GM21786 (cell line): ENCODE measurements around the gene JPH3.

ENCODE experiments used
- ATAC-seq: cut with Tn5 transposase; IDR thresholded peaks from one replicate; pipeline ENCODE4 v1.9.1; 2021; ENCODE audit not compliant: unreplicated experiment

Gene JPH3

GRCh38 chr16:87648698-87649487 is 46.6 kb downstream of the JPH3 start:
- ATAC-seq = no peak

DNA sequence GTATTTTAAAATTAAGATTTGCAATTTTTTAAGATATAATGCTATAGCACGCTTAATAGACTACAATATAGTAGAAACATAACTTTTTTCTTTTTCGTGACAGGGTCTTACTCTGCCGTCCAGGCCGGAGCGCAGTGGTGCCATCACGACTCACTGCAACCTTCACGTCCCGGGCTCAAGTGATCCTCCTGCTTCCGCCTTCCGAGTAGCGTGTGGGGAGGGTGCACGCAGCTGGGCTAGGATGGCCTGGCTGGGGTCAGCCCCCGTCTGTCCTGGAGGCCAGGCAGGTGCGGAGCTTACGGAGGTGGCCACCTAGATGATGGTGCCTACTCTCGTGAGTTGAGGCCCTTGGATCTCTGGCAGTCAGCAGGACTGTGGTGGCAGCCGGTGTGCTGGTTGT is 50.1 kb downstream of the JPH3 start:
- ATAC-seq = no peak

DNA sequence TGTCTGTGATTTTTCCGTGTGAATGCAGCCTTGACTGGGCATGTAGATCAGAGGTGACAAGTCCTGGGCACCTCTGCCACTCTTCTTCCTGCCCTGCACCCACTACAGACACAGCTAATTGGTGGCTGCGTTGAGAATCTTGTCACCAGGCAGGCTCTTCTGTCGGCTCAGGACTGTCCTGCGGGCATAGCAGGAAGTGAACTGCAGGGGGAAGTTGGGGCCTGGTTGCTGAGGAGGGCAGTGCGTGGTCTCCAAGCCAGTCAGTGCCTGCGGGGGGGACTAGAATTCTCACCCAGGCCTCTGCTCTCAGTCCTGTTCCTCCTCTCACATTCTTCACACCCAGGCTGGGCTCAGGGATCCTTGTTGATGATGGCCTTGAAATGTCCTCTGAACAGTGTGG is 50.5 kb downstream of the JPH3 start:
- ATAC-seq = no peak

DNA sequence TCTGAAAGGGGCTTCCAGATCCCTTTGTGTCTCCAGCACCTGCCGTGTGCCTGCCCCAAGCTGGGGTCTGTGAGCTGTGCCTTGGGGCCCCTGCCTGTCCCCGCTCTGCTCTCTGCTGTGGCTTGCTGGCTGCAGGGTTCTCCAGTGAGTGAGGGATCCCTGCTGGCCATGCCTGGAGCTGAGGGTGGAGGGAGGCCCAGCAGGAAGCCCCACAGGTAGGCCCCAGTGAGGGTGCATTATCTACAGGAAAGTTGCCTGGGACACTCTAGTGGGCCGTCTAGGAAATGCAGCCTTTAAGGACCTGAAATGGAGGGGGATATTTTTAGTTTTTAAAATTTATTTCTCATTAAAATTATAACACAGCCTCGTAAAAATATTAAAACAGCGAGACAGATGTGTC is 50.9 kb downstream of the JPH3 start:
- no peak for ATAC-seq

DNA sequence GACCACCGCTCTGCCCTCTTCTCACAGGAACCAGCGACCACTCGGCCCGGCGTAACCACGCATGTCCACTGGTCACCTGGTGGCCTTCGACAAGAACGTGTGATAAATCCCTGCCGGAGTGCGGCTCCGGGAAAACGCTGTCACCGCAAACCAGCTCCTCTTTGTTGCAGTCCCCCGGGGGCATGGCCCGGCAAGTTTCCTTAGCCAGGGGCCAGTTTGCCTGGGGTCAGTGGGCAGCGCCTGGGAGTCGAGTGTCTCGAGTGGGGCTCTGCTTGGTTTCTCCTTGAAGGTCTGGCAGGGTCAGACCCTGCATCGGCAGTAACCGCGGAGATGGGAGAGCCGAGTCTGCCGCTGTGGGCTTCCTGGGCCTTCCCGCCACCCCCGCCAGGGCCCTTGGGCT is 52.5 kb downstream of the JPH3 start:
- no peak for ATAC-seq

GRCh38 chr16:87656328-87656727 is 54.0 kb downstream of the JPH3 start:
- no peak for ATAC-seq

GRCh38 chr16:87657621-87658192 is 55.4 kb downstream of the JPH3 start:
- no peak for ATAC-seq

DNA sequence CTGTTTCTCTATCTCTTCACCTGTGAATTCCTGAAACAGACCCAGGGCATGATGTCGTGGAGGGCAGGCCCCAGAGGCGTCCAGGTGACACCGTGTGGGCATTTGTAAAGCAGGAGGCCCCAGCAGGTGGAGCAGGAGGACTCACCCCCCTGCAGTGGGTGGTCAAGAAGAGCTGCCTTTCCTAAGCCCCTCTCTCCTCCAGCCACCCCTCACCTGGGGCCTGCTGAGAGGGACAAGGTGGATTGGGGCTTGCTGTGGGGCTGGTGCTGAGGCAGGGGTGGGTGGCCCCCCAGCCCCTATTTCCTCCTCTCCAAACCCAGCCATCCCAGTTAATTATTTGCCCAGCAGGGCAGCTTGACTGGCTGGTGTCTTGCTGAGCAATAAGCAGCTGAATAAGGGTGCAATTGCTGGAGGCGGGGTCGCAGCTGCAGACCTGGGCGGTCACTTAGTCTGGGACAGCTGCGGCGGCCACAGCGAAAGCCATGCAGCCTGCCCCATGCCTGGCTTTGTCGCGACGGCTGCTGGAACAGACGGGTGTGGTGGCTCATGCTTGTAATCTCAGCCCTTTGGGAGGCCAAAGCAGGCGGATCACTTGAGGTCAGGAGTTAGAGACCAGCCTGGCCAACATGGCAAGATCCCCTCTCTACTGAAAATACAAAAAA is 56.4 kb downstream of the JPH3 start:
- ATAC-seq = no peak

DNA sequence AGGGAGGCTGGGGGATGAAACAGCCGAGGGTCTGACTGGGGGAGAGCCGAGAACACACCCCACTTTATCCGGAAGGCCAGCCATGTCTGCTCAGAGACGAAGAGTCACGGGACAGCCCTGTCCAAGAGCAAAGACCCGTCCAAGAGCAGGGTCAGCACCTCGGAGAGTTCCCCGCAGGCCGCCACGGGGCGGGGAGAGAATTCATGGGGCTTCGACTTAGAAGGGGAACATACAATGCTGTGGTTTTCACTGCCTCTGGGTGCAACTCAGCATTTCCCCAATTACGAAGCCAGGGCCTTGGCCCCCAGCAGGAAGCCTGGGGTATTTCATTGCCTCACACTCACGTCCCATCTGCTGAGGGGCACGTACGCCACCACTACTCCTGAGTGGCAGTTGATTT is 59.3 kb downstream of the JPH3 start:
- no peak for ATAC-seq

- ATAC-seq = no peak
Observed at GRCh38 chr16:87662254-87663204, 60.2 kb downstream of the JPH3 start.

DNA sequence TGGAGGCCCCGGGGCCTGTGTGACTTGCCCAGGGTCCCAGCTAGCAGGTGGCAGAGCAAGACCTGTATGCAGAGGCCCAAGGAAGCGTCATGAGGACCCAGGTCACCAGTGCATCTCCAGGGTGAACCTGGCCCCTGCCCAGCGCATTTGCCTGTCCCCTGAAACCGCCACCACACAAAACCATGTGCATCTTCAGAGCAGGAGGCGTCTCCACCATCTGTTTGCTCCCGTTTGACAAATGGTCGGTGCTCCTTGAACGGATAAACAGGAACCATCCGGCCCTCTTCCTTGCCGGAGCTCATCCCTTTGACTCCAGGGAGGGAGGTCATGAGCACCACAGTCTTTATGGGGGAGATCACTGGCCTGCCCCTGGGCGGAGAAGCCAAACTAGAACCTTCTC is 62.5 kb downstream of the JPH3 start:
- no peak for ATAC-seq

GRCh38 chr16:87665193-87665592 is 62.9 kb downstream of the JPH3 start:
- no peak for ATAC-seq

GRCh38 chr16:87666919-87667318 is 64.6 kb downstream of the JPH3 start:
- no peak for ATAC-seq

- no peak for ATAC-seq
Observed at GRCh38 chr16:87667443-87667842, 65.1 kb downstream of the JPH3 start.

DNA sequence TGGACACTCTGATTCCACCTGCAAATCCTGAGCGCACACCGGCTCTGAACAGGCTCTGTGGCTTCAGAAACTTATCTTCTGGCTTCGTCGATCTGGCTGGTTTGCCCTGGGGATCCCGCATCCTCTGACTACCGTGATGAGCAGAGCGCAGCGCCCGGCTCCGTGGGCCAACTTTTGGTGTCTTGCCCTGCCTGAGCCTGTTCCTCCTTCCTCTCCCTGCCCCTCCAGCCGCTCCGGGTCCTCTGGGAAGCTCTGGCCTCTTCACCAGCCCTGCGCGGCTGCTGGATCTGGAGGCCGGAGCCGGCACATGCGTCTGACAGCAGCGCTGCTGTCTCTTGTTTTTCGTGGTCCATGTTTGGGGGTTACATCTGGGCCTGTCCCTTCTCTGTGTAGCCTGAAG is 65.6 kb downstream of the JPH3 start:
- no peak for ATAC-seq

- ATAC-seq = no peak
Observed at GRCh38 chr16:87669672-87670071, 67.4 kb downstream of the JPH3 start.

DNA sequence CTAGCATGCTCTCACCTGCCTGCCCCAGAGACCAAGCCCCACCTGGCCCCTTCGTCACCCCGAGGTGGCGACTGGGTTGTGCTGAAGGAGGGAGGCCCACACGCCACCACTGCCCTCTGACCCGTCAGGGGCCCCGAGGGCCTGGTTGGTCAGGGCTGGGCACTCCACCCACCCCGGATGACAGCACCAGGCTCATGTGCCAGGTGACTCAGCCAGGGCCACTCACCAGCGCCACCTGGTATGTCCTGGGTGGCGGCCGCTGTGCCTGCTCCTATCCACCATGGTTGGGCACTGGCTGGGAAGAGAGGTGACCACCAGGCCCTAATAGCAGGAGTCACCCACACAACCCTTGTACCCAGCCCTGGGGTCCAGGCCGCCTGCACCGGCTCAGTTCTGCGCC is 68.9 kb downstream of the JPH3 start:
- ATAC-seq = no peak

GRCh38 chr16:87671715-87672270 is 69.5 kb downstream of the JPH3 start:
- no peak for ATAC-seq

DNA sequence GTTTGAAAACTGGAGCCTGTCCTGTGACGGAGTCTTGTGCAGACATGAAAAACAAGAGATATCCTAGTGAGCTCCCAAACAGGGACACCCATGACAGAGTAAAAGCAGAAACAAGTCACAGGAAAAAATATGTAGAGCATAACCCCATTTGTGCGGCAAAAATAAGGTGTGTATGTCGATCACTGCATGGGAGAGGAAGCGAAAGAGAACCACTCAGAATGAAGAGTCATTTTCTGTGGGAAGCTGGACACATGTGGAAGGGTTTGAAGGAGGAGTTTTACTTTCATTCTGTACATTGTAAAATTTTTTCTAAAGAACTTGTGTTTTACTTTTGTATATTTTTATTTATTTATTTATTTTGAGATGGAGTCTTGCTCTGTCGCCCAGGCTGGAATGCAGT is 72.1 kb downstream of the JPH3 start:
- no peak for ATAC-seq

DNA sequence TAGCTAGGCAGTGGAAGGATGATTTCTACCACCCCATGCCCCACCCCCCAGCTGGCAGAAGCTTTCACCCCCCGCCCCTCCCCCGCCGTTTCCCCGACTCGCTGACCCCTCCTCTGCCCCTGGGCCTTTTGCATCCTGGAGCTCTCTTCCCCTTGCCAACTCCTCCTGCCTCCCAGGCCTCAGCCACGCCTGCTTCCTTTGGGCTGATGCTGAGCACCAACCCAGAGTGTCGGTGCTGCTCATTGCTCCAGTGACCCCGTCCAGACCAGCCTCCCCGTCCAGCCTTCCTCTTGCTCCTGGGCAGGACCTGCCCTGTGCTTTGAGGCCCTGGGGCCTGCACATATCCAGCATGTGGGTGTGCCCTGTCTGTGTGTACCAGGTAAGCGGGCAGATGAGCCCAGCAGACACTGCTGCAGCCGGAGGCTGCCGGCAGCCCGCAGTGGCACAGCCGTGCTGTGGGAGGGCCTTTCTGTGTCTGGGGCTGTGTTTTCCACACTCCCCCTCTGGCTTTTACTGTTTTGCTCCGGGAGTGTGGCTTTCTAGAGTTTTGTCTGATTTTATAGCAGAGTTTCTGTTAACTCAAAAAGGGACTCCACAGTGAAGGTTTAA is 72.9 kb downstream of the JPH3 start:
- no peak for ATAC-seq

DNA sequence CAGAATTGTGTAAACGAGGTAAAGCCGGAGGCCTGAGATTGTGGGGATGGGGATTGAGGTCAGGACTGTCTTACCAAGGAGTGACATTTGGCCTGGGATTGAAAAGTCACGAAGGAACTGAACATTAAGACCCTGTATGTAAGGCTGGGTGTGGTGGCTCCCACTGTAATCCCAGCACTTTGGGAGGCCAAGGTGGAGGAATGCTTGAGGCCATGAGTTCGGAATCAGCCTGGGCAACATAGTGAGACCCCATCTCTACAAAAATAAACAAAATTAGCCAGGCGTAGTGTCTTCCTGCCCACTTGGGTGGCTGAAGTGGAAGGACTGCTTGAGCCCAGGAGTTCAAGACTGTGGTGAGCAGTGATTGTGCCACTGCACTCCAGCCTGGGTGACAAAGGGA is 75.5 kb downstream of the JPH3 start:
- no peak for ATAC-seq
